ENCODE measurements around the gene TBC1D14. TPM values are rescaled to one million over a fixed set of nuclear protein-coding genes. Genes with fewer than 3 reads are reported as not detected.

The TBC1D14 gene
- polyA plus RNA-seq, 3 donors = 36.3 to 44.7 (median 39.3) TPM

- Histone ChIP-seq H4K20me1 (ENCODE audit: insufficient read depth, low read length) (peaks cover 21% of the 10 kb centered on the region), H3K27ac (ENCODE audit: low read depth in 1 of 2, low read length in 2 of 2) (peak overlapping the region; percentile 75 to 85), H3K27me3 (ENCODE audit: control insufficient read depth in 2 of 2, insufficient read depth in 2 of 2, low read length in 2 of 2) (no peaks in the 10 kb centered on the region), H2AFZ (ENCODE audit: insufficient read depth, low read depth, low read length, poor library complexity, severe bottlenecking) (no peak overlapping the region), H3K4me1 (ENCODE audit: control insufficient read depth in 1 of 2, insufficient read depth in 2 of 2, low read length in 2 of 2) (peaks cover 80 to 84% of the 10 kb centered on the region in 2 donors), H3K4me3 (replicated peaks in 1 of 3; ENCODE audit: low read depth in 2 of 3, low read length in 3 of 3) (peak overlapping the region in 1 of 3 experiments; percentile 66), H3K79me2 (ENCODE audit: insufficient read depth, low read length) (peaks cover 79% of the 10 kb centered on the region), H3K36me3 (replicated peaks in 1 of 2; ENCODE audit: control insufficient read depth in 1 of 2, insufficient read depth in 2 of 2, low read length in 2 of 2) (peaks cover 3 to 17% of the 10 kb centered on the region in 2 donors), H3K4me2 (replicated peaks; ENCODE audit: extremely low read depth, low read length, poor library complexity, severe bottlenecking) (peak overlapping the region; percentile 72), H3K9me3 (replicated peaks in 1 of 2; ENCODE audit: control insufficient read depth in 1 of 2, insufficient read depth in 1 of 2, low read length in 2 of 2) (no peaks in the 10 kb centered on the region), H3K9ac (ENCODE audit: insufficient read depth, low read length, poor library complexity, severe bottlenecking) (peak overlapping the region; percentile 15)
- H3K27ac Mint-ChIP-seq = peak overlapping the region; percentile 89 to 97 (median 94)
- H3K36me3 Mint-ChIP-seq = peaks cover 14 to 48% of the 10 kb centered on the region in 2 donors
- over 99% methylated on average over 11 of the region's 11 CpGs for WGBS (ENCODE audit: insufficient coverage)
- H3K27me3 Mint-ChIP-seq (ENCODE audit: low read depth in 3 of 3) = peaks cover 0 to 7% (median 0%) of the 10 kb centered on the region in 3 donors
- peaks cover 0 to 8% (median 0%) of the 10 kb centered on the region in 7 donors for H3K9me3 Mint-ChIP-seq
- no peak for DNase-seq
- peak overlapping the region; percentile 41 to 52 for H3K4me3 Mint-ChIP-seq
- peaks cover 89% of the 10 kb centered on the region for H3K4me1 Mint-ChIP-seq
- intact Hi-C loops (cut with micrococcal nuclease) = loop anchor here in 1 of 2 donors (5.0 kb wide), 2 partner anchors 33 to 48 kb away; partner anchors contain the start of gene TBC1D14
- no peak for TF ChIP-seq CTCF (IDR thresholded peaks at IDR 0.05)
These were observed 31.1 kb downstream of the TBC1D14 start for GRCh38 chr4:6940744-6941137.

GRCh38 chr4:6941796-6942195, 32.2 kb downstream of the TBC1D14 start:
- peak in 2 of 3 donors; percentile 42 to 55 for DNase-seq
- WGBS (ENCODE audit: insufficient coverage) = 0% methylated on average over 1 of the region's 4 CpGs

More at GRCh38 chr4:6941796-6942195, 32.2 kb downstream of the TBC1D14 start:
- Mint-ChIP-seq H3K9me3 (peaks cover 0 to 8% (median 0%) of the 10 kb centered on the region in 7 donors), H3K27ac (peak overlapping the region; percentile 89 to 97 (median 94)), H3K4me1 (peaks cover 81% of the 10 kb centered on the region), H3K36me3 (peaks cover 13 to 48% of the 10 kb centered on the region in 2 donors), H3K4me3 (peak overlapping the region; percentile 27 to 73), H3K27me3 (ENCODE audit: low read depth in 3 of 3) (peaks cover 0 to 7% (median 0%) of the 10 kb centered on the region in 3 donors)
- Histone ChIP-seq H3K4me3 (replicated peaks in 1 of 3; ENCODE audit: low read depth in 2 of 3, low read length in 3 of 3) (peak overlapping the region in 1 of 3 experiments; percentile 66), H3K27me3 (ENCODE audit: control insufficient read depth in 2 of 2, insufficient read depth in 2 of 2, low read length in 2 of 2) (no peaks in the 10 kb centered on the region), H3K4me2 (replicated peaks; ENCODE audit: extremely low read depth, low read length, poor library complexity, severe bottlenecking) (peak overlapping the region; percentile 72), H4K20me1 (ENCODE audit: insufficient read depth, low read length) (peaks cover 25% of the 10 kb centered on the region), H3K9me3 (replicated peaks in 1 of 2; ENCODE audit: control insufficient read depth in 1 of 2, insufficient read depth in 1 of 2, low read length in 2 of 2) (no peaks in the 10 kb centered on the region), H3K79me2 (ENCODE audit: insufficient read depth, low read length) (peaks cover 79% of the 10 kb centered on the region), H3K27ac (ENCODE audit: low read depth in 1 of 2, low read length in 2 of 2) (peak overlapping the region; percentile 75 to 85), H3K36me3 (replicated peaks in 1 of 2; ENCODE audit: control insufficient read depth in 1 of 2, insufficient read depth in 2 of 2, low read length in 2 of 2) (peaks cover 3 to 10% of the 10 kb centered on the region in 2 donors), H2AFZ (ENCODE audit: insufficient read depth, low read depth, low read length, poor library complexity, severe bottlenecking) (no peak overlapping the region), H3K4me1 (ENCODE audit: control insufficient read depth in 1 of 2, insufficient read depth in 2 of 2, low read length in 2 of 2) (peaks cover 80% of the 10 kb centered on the region in 2 donors), H3K9ac (ENCODE audit: insufficient read depth, low read length, poor library complexity, severe bottlenecking) (peak overlapping the region; percentile 10)
- intact Hi-C loops (cut with micrococcal nuclease) = loop anchor here in 1 of 2 donors (2.0 to 5.0 kb wide), 3 partner anchors 15 to 49 kb away; partner anchors contain the start of gene TBC1D14
- TF ChIP-seq CTCF (IDR thresholded peaks at IDR 0.05) = no peak

Data from CD14-positive monocyte (primary cell).